NCI-H446 treated with DMSO at 0.1 percent for 48 hours (cell line): ENCODE measurements around the gene STK32B.

Experiments used
- DNase-seq: peaks from one replicate; lab custom pipeline; 2025; lab: John Stamatoyannopoulos, UW

Gene STK32B

GRCh38 chr4:5446595-5447226 is 395.4 kb downstream of the STK32B start:
- no peak for DNase-seq

- no peak for DNase-seq
Observed at GRCh38 chr4:5447755-5448154, 396.5 kb downstream of the STK32B start.

GRCh38 chr4:5448221-5448620 is 396.9 kb downstream of the STK32B start:
- DNase-seq: no peak

GRCh38 chr4:5451243-5451642 is 400.0 kb downstream of the STK32B start:
- no peak for DNase-seq

- DNase-seq: no peak
Observed at GRCh38 chr4:5452156-5452555, 400.9 kb downstream of the STK32B start.

- DNase-seq: no peak
Observed at GRCh38 chr4:5455003-5455585, 403.8 kb downstream of the STK32B start.

- no peak for DNase-seq
Observed at GRCh38 chr4:5456296-5456845, 405.1 kb downstream of the STK32B start.

- no peak for DNase-seq
Observed at GRCh38 chr4:5458676-5459075, 407.4 kb downstream of the STK32B start.

- DNase-seq: no peak
Observed at GRCh38 chr4:5459236-5459635, 408.0 kb downstream of the STK32B start.

- DNase-seq: no peak
Observed at GRCh38 chr4:5460106-5460801, 409.0 kb downstream of the STK32B start.

GRCh38 chr4:5461477-5461876 is 410.2 kb downstream of the STK32B start:
- no peak for DNase-seq

GRCh38 chr4:5462254-5462835 is 411.1 kb downstream of the STK32B start:
- DNase-seq: no peak

GRCh38 chr4:5462896-5463295 is 411.6 kb downstream of the STK32B start:
- no peak for DNase-seq

GRCh38 chr4:5463361-5463760 is 412.1 kb downstream of the STK32B start:
- no peak for DNase-seq

GRCh38 chr4:5463936-5464650 is 412.8 kb downstream of the STK32B start:
- DNase-seq: no peak

- no peak for DNase-seq
Observed at GRCh38 chr4:5465529-5465928, 414.2 kb downstream of the STK32B start.

- no peak for DNase-seq
Observed at GRCh38 chr4:5465956-5466355, 414.7 kb downstream of the STK32B start.

- no peak for DNase-seq
Observed at GRCh38 chr4:5467111-5467510, 415.8 kb downstream of the STK32B start.

GRCh38 chr4:5469151-5469775 is 418.0 kb downstream of the STK32B start:
- no peak for DNase-seq

GRCh38 chr4:5469861-5470260 is 418.6 kb downstream of the STK32B start:
- no peak for DNase-seq

GRCh38 chr4:5470318-5471198 is 419.3 kb downstream of the STK32B start:
- no peak for DNase-seq
